Nephron (organoid): Measurements from ENCODE around the gene SP3.

Experiments used
- H3K27ac Mint-ChIP-seq, 3 experiments: 2 replicates each; pipeline ENCODE4 v1.8.0; 2020; ENCODE audit warnings: mixed read lengths in 3 of 3, mild to moderate bottlenecking in 2 of 3, moderate library complexity in 1 of 3
- H3K27me3 Mint-ChIP-seq: 2 replicates; pipeline ENCODE4 v1.8.0; 2021; ENCODE audit warnings: low read depth, mild to moderate bottlenecking, moderate library complexity, mixed read lengths
- H3K36me3 Mint-ChIP-seq: 2 replicates; pipeline ENCODE4 v1.8.0; 2020; ENCODE audit warnings: low read depth, mixed read lengths
- H3K4me1 Mint-ChIP-seq: 2 replicates; pipeline ENCODE4 v1.8.0; 2020; ENCODE audit warnings: mixed read lengths
- H3K4me3 Mint-ChIP-seq, 3 experiments: 2 replicates each; pipeline ENCODE4 v1.8.0; 2020; ENCODE audit warnings: mild to moderate bottlenecking in 3 of 3, mixed read lengths in 3 of 3, moderate library complexity in 2 of 3
- H3K9me3 Mint-ChIP-seq: 2 replicates; pipeline ENCODE4 v1.8.0; 2020; ENCODE audit warnings: mixed read lengths
- TF ChIP-seq, protein P1 (sequence below), 3 experiments: fragments of 200-600 bp; sonication (generic); IDR thresholded peaks; one replicate each; pipeline ENCODE4 v1.5.0; 2021; ENCODE audit warnings: antibody characterized with exemption in 3 of 3; ENCODE audit not compliant: unreplicated experiment in 3 of 3

SP3 gene

DNA sequence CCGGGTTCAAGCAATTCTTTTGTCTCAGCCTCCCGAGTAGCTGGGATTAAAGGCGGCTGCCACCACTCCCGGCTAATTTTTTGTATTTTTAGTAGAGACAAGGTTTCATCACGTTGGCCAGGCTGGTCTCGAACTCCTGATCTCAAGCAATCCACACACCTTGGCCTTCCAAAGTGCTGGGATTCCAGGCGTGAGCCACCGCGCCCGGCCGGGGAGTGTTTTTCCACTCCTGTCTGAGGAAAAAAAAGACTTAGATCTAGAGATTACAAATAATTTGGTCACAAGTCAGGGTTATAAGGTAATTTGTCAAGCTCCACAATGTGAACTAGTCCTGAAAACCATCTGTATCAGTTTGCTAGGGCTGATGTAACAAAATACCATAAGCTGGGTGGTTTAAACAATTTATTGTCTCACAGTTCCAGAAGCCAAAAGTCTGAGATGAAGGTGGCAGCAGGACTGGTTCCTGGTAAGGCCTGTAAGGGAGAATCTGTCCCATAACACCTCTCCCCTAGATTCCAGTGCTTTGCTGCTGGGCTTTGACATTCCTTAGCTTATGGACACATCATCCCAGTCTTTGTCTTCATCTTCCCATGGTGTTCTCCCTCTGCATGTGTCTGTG lies 40.7 kb upstream of the SP3 start:
- Mint-ChIP-seq H3K4me1 (peaks cover 46% of the 10 kb centered on the region), H3K36me3 (no peaks in the 10 kb centered on the region), H3K27me3 (no peaks in the 10 kb centered on the region), H3K27ac (peak overlapping the region in 1 of 3 experiments; percentile 93), H3K9me3 (no peaks in the 10 kb centered on the region), H3K4me3 (no peak overlapping the region)
- TF ChIP-seq, protein P1, sequence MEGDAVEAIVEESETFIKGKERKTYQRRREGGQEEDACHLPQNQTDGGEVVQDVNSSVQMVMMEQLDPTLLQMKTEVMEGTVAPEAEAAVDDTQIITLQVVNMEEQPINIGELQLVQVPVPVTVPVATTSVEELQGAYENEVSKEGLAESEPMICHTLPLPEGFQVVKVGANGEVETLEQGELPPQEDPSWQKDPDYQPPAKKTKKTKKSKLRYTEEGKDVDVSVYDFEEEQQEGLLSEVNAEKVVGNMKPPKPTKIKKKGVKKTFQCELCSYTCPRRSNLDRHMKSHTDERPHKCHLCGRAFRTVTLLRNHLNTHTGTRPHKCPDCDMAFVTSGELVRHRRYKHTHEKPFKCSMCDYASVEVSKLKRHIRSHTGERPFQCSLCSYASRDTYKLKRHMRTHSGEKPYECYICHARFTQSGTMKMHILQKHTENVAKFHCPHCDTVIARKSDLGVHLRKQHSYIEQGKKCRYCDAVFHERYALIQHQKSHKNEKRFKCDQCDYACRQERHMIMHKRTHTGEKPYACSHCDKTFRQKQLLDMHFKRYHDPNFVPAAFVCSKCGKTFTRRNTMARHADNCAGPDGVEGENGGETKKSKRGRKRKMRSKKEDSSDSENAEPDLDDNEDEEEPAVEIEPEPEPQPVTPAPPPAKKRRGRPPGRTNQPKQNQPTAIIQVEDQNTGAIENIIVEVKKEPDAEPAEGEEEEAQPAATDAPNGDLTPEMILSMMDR (IDR thresholded peaks at IDR 0.05; ENCODE audit: unreplicated experiment in 3 of 3) = no peak

DNA sequence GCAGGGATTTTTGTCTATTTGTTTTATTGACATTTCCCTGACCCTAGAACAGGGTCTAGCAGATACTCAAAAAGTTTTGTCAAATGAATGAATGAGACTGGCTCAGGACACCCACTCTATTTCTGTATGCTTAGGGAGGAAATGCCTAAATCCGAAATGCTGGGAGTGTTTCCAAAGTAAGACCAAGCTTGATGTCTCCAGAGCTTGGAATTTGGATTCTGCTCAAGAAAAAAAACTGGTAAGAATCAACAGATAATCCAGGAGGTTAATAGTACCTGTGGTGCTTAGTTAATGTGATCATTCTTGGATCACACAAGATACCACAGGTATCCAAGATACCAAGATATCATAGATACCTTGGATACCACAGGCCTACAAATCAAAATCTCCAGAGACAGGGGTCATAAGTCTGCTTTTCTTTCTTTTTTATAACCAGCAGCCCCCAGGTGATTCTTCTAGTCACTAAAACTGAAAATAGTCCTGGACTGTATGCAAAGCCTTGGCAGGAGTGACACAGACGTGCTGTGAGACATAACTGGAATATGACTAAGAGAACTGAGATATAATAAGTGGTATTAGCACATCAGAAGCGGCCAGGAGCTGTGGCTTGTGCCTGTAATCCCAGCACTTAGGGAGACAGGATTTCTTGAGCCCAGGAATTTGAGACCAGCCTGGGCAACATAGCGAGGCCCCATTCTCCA lies 39.9 kb upstream of the SP3 start:
- H3K9me3 Mint-ChIP-seq = no peaks in the 10 kb centered on the region
- H3K27ac Mint-ChIP-seq = peak overlapping the region; percentile 35 to 93 (median 93)
- TF ChIP-seq, protein P1 (IDR thresholded peaks at IDR 0.05; ENCODE audit: unreplicated experiment in 3 of 3) = no peak
- peaks cover 44% of the 10 kb centered on the region for H3K4me1 Mint-ChIP-seq
- H3K27me3 Mint-ChIP-seq = no peaks in the 10 kb centered on the region
- H3K36me3 Mint-ChIP-seq = no peaks in the 10 kb centered on the region
- no peak overlapping the region for H3K4me3 Mint-ChIP-seq

DNA sequence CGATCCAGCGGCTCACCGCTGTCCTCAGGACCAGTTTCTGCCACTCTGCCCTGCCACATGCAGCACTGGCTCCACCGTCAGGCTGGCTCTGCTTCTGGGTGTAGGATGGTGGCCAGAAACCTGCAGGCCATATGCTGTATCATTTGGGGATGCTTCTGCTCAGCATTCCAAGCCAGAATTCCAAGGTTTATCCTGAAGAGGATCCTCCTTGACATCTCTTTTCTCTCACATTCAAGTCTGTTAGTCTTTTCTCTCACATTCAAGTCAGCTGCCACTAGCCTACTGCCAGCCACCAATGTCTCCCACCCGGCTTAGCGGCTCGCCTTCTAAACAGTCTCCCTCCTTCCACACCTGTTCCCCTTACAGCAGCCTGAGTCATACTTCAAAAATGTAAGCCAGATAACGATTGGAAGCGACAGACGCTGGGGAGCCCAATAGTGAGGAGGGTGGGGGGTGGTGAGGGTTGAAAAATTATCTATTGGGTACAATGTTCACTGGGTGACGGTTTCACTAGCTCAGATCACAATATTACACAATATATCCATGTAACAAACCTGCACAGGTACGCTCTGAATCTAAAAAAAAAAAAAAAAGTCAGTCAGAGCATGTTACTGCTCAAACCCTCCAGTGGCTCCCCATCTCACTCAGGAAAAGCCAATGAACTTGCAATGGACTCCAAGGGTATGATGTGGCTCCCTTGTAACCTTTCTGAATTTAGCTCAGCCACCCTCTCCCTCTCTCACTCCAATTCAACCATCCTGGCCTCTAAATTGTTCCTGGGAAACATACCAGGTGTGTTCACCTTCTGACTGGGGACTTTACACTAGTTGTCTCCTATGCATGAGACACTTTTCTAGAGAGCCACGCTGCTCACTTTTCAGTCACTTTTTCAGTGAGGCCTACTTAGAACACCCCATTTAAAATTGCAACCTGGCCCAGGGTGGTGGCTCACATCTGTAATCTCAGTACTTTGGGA lies 38.8 kb upstream of the SP3 start:
- no peaks in the 10 kb centered on the region for H3K9me3 Mint-ChIP-seq

DNA sequence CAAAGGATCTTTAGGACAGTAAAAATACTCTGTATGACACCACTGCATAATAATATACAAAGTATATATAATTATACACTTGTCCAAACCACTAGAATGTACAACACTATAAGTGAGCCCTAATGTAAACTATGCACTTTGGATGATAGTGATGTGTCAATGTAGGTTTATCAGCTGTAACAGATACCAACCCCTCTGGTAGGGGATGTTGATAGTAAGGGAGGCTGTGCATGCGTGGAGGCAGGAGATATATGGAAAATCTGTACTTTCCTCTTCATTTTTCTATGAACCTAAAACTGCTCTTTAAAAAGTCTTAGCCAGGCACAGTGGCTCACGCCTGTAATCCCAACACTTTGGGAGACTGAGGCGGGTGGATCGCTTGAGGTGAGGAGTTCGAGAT lies 37.5 kb upstream of the SP3 start:
- Mint-ChIP-seq H3K27ac (peak overlapping the region in 1 of 3 experiments; percentile 45), H3K9me3 (no peaks in the 10 kb centered on the region), H3K4me1 (peaks cover 43% of the 10 kb centered on the region), H3K36me3 (no peaks in the 10 kb centered on the region), H3K4me3 (no peak overlapping the region), H3K27me3 (no peaks in the 10 kb centered on the region)
- TF ChIP-seq, protein P1 (IDR thresholded peaks at IDR 0.05; ENCODE audit: unreplicated experiment in 3 of 3) = no peak

More for the DNA sequence above, 38.8 kb upstream of the SP3 start:
- Mint-ChIP-seq H3K36me3 (no peaks in the 10 kb centered on the region), H3K4me1 (peaks cover 37% of the 10 kb centered on the region), H3K27ac (peak overlapping the region in 2 of 3 experiments; percentile 93), H3K4me3 (no peak overlapping the region), H3K27me3 (no peaks in the 10 kb centered on the region)
- TF ChIP-seq, protein P1 (IDR thresholded peaks at IDR 0.05; ENCODE audit: unreplicated experiment in 3 of 3) = no peak

DNA sequence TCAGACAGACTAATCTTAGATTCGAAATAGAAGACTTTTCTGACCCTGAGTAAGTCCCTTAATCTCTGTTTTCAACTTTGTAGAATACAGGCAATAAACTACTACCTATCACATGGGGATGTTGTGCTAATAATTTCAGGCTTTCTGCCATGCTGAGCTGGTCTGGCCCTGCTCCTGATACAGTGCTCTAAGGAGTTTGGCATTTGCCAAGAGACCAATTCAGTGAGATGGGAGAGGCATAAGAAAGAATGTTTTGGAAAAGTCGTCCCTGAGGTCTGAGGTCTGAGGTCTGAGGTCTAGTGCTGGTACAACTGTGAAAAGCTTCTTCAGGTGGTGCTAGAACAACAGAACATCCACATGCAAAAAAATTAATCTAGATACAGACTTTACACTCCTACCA lies 35.9 kb upstream of the SP3 start:
- Mint-ChIP-seq H3K27ac (peak overlapping the region in 1 of 3 experiments; percentile 47), H3K27me3 (no peaks in the 10 kb centered on the region), H3K9me3 (no peaks in the 10 kb centered on the region), H3K4me1 (peaks cover 51% of the 10 kb centered on the region), H3K36me3 (no peaks in the 10 kb centered on the region), H3K4me3 (no peak overlapping the region)
- TF ChIP-seq, protein P1 (IDR thresholded peaks at IDR 0.05; ENCODE audit: unreplicated experiment in 3 of 3) = no peak
